Activated CD8-positive, alpha-beta memory T cell treated with anti-CD3 and anti-CD28 coated beads, Interleukin-2, amount 50 U/mL, for 1 hour (primary cell): ENCODE data around the gene ATP6V1G2.
"Not testable (repeated sequence)": the region's sequence is repeated elsewhere in the genome, so short reads cannot be mapped to it uniquely, and the experiment has no call there.

Source experiments
- DNase-seq: peaks from one replicate; pipeline ENCODE4 v3.0.0-alpha.2; 2020; ENCODE audit errors: extremely low read depth

Gene ATP6V1G2

DNA sequence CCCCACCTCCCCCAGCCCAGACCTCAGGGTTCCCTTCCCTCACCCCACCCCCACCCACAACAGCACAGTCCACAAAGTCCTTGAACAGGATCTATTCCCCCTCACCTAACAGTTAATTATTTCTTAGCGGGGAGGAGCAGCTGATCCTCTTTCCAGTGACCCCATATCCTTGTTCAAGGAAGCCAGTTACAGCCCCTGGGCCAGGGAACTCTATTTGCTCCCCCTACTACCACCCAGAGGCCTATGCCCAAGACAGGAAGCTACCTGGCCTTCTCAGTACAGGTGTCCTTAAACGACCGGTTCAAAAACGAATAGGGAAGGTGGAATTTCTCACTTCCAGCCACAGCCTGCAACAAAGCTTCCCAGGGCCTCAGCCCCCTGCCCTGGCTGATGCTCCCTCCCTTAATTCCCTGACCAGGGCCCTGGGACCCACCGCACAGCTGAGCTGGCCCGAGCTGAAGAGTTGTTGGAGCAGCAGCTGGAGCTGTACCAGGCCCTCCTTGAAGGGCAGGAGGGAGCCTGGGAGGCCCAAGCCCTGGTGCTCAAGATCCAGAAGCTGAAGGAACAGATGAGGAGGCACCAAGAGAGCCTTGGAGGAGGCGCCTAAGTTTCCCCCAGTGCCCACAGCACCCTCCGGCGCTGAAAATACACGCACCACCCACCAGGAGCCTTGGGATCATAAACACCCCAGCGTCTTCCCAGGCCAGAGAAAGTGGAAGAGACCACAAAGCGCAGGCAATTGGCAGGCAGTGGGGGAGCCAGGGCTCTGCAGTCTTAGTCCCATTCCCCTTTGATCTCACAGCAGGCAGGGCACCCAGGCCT is 16.9 kb downstream of the ATP6V1G2 start:
- DNase-seq: no peak

DNA sequence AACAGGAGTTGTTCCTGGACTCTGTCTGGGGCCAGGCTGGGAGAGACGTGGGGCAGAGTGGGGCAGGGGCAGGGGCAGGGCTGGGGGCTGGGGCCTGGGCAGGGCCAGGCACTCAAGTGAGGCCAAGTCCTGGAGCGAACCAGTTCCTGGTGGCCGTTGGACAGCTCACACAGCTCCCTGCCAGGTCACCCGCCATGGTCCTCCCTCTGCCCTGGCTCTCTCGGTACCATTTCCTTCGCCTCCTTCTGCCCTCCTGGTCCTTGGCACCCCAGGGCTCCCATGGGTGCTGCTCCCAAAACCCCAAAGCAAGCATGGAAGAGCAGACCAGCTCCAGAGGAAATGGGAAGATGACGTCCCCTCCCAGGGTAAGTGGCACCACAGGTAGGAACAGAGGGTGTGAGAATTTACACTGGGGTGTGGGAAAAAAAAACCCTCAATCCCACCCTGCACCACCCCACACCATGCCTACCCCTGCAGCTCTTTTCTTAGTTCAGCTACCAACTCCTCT is 17.5 kb downstream of the ATP6V1G2 start, which contains the start of gene MCCD1:
MCCD1 (plus strand) TSS at position 142 of the 508 bp plus-strand sequence; CDS start at position 195, 53 bp downstream.
- DNase-seq: no peak

DNA sequence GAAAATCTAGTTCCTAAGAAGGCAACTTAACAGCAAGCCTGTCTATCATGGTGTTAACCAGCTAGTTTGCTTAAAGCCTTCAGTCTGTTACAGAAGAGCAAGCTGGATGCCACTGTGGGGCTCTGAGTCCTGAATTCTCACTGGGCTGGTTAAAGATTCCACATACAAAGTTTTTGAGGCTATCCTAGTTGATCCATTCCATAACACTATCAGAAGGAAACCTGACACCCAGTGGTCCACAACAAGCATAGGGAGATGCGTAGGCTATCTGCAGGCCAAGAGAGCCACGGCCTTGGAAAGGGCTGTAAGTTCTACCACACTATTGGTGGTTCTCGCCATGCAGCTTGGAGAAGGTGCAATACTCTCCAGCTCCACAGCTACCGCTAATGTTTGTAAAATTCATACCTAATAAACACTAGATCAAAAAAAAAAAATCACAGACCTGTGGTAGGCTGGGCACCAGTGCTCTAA is 18.1 kb downstream of the ATP6V1G2 start:
- no peak for DNase-seq

DNA sequence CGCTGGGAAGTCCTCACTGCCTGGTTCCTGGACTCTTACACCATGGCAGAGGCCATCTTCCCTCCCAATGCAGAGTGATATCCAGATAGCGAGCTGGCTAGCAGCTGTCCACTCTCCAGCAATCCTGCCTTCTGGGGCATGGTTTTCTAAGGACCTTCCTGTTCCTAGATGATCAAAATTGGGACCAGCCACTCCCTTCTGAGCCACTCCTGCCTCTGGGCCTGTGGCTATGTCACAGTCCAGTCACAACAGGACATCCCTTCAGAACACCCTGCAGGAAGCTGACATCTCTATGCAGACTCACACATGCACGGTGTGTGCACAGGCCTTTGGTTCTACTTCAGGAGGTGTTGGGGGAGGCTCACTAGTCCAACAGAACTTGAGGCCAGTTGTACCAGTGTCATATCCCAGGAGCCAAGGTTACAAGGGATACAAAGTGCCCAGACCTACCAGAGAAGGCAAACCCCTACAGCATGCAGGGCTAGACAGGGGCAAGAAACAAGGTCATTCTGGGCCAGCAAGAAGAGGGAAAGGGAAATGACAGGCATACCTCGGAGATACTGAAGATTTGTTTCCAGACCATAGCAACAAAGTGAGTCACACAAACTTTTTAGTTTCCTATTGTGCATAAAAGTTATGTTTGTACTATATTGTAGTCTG is 20.3 kb downstream of the ATP6V1G2 start:
- no peak for DNase-seq

DNA sequence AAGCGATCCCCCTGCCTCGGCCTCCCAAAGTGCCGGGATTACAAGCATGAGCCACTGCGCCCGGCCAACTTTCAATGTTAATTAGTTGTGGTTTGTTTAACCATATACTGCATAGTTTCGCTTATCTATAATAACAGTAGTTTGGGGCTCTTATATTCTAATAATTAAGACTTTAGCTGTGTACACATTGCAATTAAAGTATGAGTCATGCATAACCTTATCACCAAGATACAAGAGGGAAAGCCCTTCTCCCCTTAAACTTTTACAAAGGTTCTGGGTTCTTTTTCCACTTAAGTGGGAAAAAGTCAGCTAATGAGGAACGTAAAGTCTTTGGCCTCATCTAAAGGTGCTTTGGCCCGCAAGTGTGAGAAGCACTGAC is 20.9 kb downstream of the ATP6V1G2 start:
- no peak for DNase-seq

- DNase-seq: no peak
These were observed 24.6 kb downstream of the ATP6V1G2 start for GRCh38 chr6:31521835-31522234.

GRCh38 chr6:31513456-31514165 is 32.8 kb downstream of the ATP6V1G2 start:
- no peak for DNase-seq

DNA sequence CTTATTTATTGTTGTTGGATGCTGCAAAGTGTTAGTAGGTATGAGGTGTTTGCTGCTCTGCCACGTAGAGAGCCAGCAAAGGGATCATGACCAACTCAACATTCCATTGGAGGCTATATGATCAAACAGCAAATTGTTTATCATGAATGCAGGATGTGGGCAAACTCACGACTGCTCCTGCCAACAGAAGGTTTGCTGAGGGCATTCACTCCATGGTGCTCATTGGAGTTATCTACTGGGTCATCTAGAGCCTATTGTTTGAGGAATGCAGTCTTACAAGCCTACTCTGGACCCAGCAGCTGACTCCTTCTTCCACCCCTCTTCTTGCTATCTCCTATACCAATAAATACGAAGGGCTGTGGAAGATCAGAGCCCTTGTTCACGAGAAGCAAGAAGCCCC is 36.4 kb downstream of the ATP6V1G2 start:
- DNase-seq: no peak

DNA sequence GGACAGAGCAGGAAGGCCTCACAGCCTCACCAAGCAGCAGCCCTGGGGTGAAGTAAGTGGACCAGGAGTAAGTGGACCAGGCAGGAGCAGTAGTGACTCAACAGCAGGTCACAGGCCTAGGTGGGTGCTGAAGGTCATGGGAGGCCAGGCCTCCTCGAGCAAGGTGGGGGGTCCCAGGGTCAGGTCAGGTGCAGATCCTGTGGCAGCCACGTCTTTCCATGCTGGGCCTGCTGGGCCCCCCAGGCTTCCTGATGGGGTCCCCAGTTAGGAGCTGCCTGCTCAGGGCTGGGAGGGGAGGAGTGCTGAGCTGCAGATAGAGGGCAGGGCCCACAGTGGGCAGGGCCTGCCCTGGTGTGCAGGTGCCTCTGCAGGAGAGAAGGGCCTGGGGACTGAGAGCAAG is 37.4 kb downstream of the ATP6V1G2 start:
- DNase-seq: not testable (repeated sequence)

- DNase-seq: no peak
These were observed 43.8 kb downstream of the ATP6V1G2 start for GRCh38 chr6:31502586-31502985.

- not testable (repeated sequence) for DNase-seq
These were observed 46.8 kb downstream of the ATP6V1G2 start for GRCh38 chr6:31499648-31500047.

GRCh38 chr6:31498748-31499147 is 47.7 kb downstream of the ATP6V1G2 start:
- DNase-seq: no peak

GRCh38 chr6:31497531-31498476 is 48.6 kb downstream of the ATP6V1G2 start, which contains the start of gene MICB:
TSS of gene MICB (plus strand) at chr6:31498145. CDS start at chr6:31498194, 49 bp downstream.
- DNase-seq: peak; percentile 79

DNA sequence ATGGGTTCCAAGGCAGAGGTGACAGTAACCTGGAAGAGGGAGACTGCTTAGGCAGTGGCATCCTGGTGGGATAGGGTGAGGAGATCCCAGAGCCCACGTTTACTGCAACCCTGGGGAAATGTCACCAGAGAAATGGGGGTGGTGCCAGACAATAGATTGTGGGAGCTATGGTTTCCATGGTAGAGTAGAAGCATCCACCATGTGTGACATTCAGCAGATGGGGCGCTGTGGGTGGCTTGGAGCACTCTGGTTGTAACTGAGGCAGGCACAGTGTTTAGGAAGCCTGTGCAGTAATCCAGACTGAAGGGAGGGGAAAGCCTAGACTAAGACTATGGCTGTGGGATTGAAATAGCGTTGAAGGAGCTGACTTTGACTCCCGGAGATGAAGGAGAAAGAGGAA is 49.6 kb downstream of the ATP6V1G2 start:
- DNase-seq: not testable (repeated sequence)

- no peak for DNase-seq
These were observed 50.8 kb downstream of the ATP6V1G2 start for GRCh38 chr6:31495580-31495979.
